OCI-LY3 (cell line): Measurements from ENCODE around the gene BAIAP2L2.

ENCODE experiments used
- H2AFZ ChIP-seq: fragments of 200-600, 300-600 bp; shearing (Covaris generic); 2 replicates; pipeline ENCODE4 v1.6.0; 2014; ENCODE audit warnings: antibody characterized with exemption, low read depth, low read length
- H3K27ac ChIP-seq: fragments of 200-600, 300-600 bp; sonication (generic); 2 replicates; pipeline ENCODE4 v1.5.1; 2014; ENCODE audit warnings: mild to moderate bottlenecking, low read length, moderate library complexity, mixed read lengths
- H3K27me3 ChIP-seq: fragments of 200-600, 300-600 bp; sonication (generic); 2 replicates; pipeline ENCODE4 v1.6.1; 2014; ENCODE audit warnings: low read depth, low read length, mixed read lengths
- H3K36me3 ChIP-seq: fragments of 200-600, 300-600 bp; sonication (generic); replicated peaks from 2 replicates; pipeline ENCODE3; 2014; ENCODE audit warnings: low read depth, low read length, mixed read lengths
- H3K4me1 ChIP-seq: fragments of 300-600, 200-600 bp; sonication (generic); 2 replicates; pipeline ENCODE4 v1.6.1; 2014; ENCODE audit warnings: low read length, mixed read lengths
- H3K4me2 ChIP-seq: fragments of 200-600, 300-600 bp; sonication (generic); 2 replicates; pipeline ENCODE4 v1.6.1; 2014; ENCODE audit warnings: low read length, mixed read lengths
- H3K4me3 ChIP-seq: fragments of 300-600, 200-600 bp; sonication (generic); 2 replicates; pipeline ENCODE4 v1.5.1; 2014; ENCODE audit warnings: antibody characterized with exemption, mild to moderate bottlenecking, low read length, moderate library complexity
- H3K79me2 ChIP-seq: fragments of 300-600, 200-600 bp; shearing (Covaris generic); 2 replicates; pipeline ENCODE4 v1.6.1; 2014; ENCODE audit warnings: mild to moderate bottlenecking, low read length, mixed read lengths
- H3K9ac ChIP-seq: fragments of 300-600, 200-600 bp; shearing (Covaris generic); 2 replicates; pipeline ENCODE4 v1.6.0; 2014; ENCODE audit warnings: mild to moderate bottlenecking, low read length, moderate library complexity
- H3K9me3 ChIP-seq: fragments of 200-600, 300-600 bp; shearing (Covaris generic); 2 replicates; pipeline ENCODE4 v1.6.1; 2014; ENCODE audit warnings: low read length, mixed read lengths; ENCODE audit not compliant: insufficient read depth
- H4K20me1 ChIP-seq: fragments of 200-600, 300-600 bp; sonication (generic); 2 replicates; pipeline ENCODE4 v1.6.1; 2016; ENCODE audit warnings: low read length, mixed read lengths; ENCODE audit not compliant: insufficient read depth
- CTCF ChIP-seq: fragments of 200-600, 300-600 bp; sonication (generic); IDR thresholded peaks from 2 replicates; pipeline ENCODE4 v1.5.1; 2014; ENCODE audit warnings: antibody characterized with exemption, low read length, low read depth
- EZH2phosphoT487 ChIP-seq: fragments of 200-600 bp; shearing (Covaris generic); IDR thresholded peaks from 2 replicates; pipeline ENCODE4 v1.6.1; 2018; ENCODE audit warnings: antibody characterized with exemption, mixed run types, low read depth

Gene BAIAP2L2

DNA sequence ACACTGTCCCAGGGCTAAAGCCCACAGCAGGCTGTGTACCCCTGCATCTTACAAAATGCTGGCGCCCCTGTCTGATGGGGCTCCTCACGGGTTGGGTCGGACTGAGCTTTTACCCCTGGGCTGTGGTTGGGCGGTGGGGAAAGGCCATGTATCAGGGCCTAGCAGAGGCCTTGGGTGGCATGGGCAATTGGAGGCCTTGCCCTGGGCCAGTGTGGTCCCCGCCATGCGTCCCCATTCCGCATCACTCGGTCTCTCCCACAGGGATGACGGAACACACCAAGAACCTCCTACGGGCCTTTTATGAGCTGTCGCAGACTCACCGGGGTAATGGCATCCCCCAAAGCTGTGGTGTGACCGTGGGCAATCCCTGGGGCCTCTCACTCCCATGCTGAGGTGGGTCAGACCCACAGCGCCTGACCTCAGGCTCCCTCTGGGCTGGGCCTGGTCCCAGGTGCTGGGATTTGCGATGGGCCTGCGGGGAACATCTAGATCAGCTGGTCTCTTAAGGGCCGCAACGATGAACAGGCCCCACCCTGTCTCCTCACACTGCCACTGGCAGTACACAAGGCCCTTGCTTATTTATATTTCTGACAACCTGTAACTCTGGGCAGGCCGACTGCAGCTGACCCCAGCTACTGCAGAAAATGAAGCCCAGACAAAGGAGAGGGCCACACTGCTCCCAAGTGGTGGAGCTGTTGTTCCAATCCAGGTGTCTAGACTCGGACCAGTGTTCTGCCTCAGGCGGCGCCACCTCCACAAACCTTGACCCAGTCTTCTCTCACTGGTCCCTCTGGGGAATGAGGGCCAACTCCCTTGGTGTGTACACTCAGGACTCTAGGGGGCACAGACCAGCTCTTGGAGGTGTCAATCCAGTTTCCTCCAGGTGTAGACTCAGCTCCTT, 38.8 kb downstream of the BAIAP2L2 start:
- Histone ChIP-seq H3K9ac (no peak overlapping the region), H3K27ac (no peak overlapping the region), H3K27me3 (no peaks in the 10 kb centered on the region), H4K20me1 (no peaks in the 10 kb centered on the region), H3K4me3 (no peak overlapping the region), H3K79me2 (no peaks in the 10 kb centered on the region), H3K36me3 (no peaks in the 10 kb centered on the region), H3K4me2 (no peak overlapping the region), H2AFZ (no peak overlapping the region), H3K9me3 (no peaks in the 10 kb centered on the region), H3K4me1 (no peaks in the 10 kb centered on the region)
- TF ChIP-seq EZH2phosphoT487 (no peak), CTCF (no peak)

DNA sequence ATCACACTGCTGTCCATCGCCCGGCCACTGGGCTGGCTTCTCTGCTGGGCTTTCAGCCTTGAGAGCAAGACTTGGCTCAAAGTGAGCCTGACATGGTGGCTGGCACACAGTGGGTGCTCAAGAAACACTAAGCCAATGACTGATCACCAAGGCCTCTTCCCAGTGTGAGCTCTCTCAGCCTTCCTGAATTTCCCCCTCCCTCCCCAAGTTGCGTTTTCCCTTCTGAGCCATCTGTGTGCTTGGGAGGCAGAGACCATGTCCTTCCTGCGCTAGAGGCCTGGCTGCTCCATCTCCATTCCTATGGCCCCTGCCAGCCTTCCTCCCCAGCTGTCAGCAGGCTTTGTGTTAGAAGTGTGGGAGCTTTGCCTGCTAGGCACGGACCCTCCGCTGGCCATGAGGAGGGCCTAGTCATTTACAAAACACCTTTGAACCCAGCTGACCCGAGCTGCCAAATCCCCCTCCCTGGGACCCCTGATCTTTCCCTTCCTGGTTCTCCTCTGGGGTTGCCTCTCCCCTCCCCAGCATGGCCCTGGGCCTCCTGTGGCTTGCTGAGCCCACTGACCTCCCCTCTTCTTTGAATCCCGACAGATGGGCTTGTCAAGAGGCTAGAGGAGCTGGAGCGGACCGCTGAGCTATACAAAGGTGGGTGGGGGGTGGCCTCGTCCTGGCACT, 40.1 kb downstream of the BAIAP2L2 start:
- Histone ChIP-seq H3K9ac (no peak overlapping the region), H3K27me3 (no peaks in the 10 kb centered on the region), H3K4me1 (no peaks in the 10 kb centered on the region), H2AFZ (no peak overlapping the region), H3K4me2 (no peak overlapping the region), H3K79me2 (no peaks in the 10 kb centered on the region), H3K27ac (no peak overlapping the region), H3K4me3 (no peak overlapping the region), H4K20me1 (no peaks in the 10 kb centered on the region), H3K36me3 (no peaks in the 10 kb centered on the region), H3K9me3 (no peaks in the 10 kb centered on the region)
- TF ChIP-seq CTCF (no peak), EZH2phosphoT487 (no peak)

GRCh38 chr22:38069372-38070249, 40.9 kb downstream of the BAIAP2L2 start:
- Histone ChIP-seq H2AFZ (no peak overlapping the region), H3K4me1 (no peaks in the 10 kb centered on the region), H4K20me1 (no peaks in the 10 kb centered on the region), H3K27ac (no peak overlapping the region), H3K9ac (no peak overlapping the region), H3K4me3 (no peak overlapping the region), H3K4me2 (peak overlapping the region; percentile 23; the same call in 1 of the 2 replicates), H3K27me3 (no peaks in the 10 kb centered on the region), H3K79me2 (no peaks in the 10 kb centered on the region), H3K36me3 (no peaks in the 10 kb centered on the region), H3K9me3 (no peaks in the 10 kb centered on the region)
- TF ChIP-seq CTCF (peak; percentile 73), EZH2phosphoT487 (no peak)
